ENCODE measurements around the gene LRP10.

GRCh38 chr14:22824711-22825359, 46.7 kb upstream of the LRP10 start:
- TF ChIP-seq EZH2 (IDR thresholded peaks at IDR 0.05) = no peak
- TF ChIP-seq CTCF (IDR thresholded peaks at IDR 0.05) = no peak

Measured in neural progenitor cell (in vitro differentiated cells).